Stimulated activated effector memory CD8-positive, alpha-beta T cell treated with anti-CD3 and anti-CD28 coated beads, Interleukin-12 subunit alpha, Interleukin-12 subunit beta, amount 100 ng/mL, for 72 hours (primary cell): ENCODE data around the gene CCL1.

Experiments used
- ATAC-seq: fragments of 150-1000 bp; cut with Tn5 transposase; 2 replicates; pipeline ENCODE4 v1.10.0; 2021
- DNase-seq, 2 donors: peaks; one replicate each; pipeline ENCODE4 v3.0.0; 2021 to 2022; ENCODE audit warnings: low spot score in 2 of 2
- H3K27ac Mint-ChIP-seq: one replicate; pipeline ENCODE4 v1.8.0; 2022; ENCODE audit warnings: mild to moderate bottlenecking, mixed read lengths
- H3K36me3 Mint-ChIP-seq: one replicate; pipeline ENCODE4 v1.8.0; 2022; ENCODE audit warnings: mild to moderate bottlenecking, mixed read lengths
- H3K4me1 Mint-ChIP-seq: one replicate; pipeline ENCODE4 v1.8.0; 2022; ENCODE audit warnings: mixed read lengths
- H3K4me3 Mint-ChIP-seq: one replicate; pipeline ENCODE4 v1.8.0; 2022; ENCODE audit warnings: mild to moderate bottlenecking, mixed read lengths
- H3K9me3 Mint-ChIP-seq: one replicate; pipeline ENCODE4 v1.8.0; 2022; ENCODE audit warnings: mixed read lengths

CCL1 gene

DNA sequence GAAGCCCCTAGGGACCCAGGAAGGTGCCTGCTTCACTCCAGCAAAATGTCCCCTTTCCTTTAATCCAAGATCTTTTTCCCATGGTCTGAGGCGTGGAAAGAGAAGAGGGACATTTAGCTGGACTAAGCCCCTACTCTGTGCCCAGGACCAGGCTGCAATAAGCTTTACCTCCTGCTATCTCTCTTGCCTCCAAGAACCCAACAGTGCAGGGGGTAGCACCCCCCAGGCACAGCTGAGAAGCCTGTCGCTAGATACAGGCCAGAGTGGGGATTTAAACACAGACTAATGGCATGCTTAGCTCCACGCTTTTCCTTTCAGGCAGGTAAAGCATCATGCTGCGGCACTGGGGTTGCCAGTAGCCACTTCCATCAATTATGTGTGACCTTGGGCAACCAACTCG lies 24.5 kb upstream of the CCL1 start:
- peak overlapping the region; percentile 61 for H3K27ac Mint-ChIP-seq
- peak overlapping the region; percentile 25 for H3K4me3 Mint-ChIP-seq
- H3K4me1 Mint-ChIP-seq, result peaks cover 45% of the 10 kb centered on the region
- DNase-seq (no peak), ATAC-seq (no peak)
- no peaks in the 10 kb centered on the region for H3K36me3 Mint-ChIP-seq
- H3K9me3 Mint-ChIP-seq, result no peaks in the 10 kb centered on the region

DNA sequence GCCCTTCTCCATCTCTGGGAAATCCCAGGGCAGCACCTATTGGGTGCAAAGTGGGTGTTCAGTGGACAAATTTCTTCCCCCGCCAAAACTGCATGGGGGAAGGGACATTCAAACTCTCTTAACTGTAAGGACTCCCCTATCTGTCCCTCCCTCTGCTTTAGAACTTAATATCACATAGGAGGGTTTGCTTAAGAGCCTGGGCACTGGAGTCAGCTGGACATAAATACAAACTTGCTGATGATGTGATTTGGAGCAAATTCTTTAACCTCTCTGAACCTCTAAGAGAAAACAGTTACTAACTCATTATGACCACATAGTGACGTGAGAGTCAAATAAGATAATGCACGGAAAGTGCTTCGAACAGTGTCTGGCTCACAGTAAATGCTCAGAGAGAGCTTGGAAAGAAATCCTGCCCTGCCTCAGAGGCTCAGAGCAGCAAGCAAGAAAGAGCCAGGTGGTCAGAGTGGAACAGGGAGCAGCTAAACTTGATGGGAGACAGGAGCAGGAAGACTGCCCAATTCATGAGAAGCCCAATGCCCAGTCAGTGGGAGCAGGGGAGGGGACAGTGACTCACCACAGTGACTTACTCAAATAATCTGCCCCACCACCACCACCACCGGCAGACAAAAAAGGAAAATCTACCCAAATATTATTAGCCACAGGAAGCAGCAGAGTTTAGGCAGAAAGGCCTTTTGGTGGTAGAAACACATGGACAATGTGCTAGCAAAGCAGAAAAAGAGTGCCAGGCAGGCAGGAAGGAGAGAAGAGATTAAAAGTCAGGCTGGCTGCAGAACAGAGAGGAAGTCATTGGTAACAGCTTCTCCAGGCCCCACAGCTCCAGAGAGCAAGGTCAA lies 23.9 kb upstream of the CCL1 start:
- H3K27ac Mint-ChIP-seq, result peak overlapping the region; percentile 61
- H3K4me1 Mint-ChIP-seq, result peaks cover 51% of the 10 kb centered on the region

DNA sequence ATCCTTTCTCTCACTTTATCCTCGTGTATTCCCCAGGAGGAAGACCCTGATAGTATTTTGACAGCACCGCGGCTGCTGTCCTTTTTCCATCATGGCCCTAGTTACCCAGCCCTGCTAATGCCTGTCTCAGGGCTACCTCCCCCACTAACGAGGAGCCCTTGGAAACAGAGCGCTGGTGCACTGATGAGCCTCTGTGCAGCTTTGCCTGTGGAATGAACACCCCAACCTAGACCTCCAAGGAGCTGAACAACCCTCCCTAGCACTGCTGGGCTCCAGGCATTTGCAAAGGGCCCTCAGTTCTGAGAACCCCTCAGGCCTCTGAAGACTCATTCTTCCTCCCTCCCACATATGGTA lies 23.3 kb upstream of the CCL1 start:
- Mint-ChIP-seq H3K4me1 (peaks cover 54% of the 10 kb centered on the region), H3K27ac (peak overlapping the region; percentile 61), H3K4me3 (peak overlapping the region; percentile 25), H3K9me3 (no peaks in the 10 kb centered on the region), H3K36me3 (no peaks in the 10 kb centered on the region)
- no peak for DNase-seq
- ATAC-seq, result peak; percentile 6

More for the DNA sequence above, 23.9 kb upstream of the CCL1 start:
- no peaks in the 10 kb centered on the region for H3K36me3 Mint-ChIP-seq
- peak overlapping the region; percentile 25 for H3K4me3 Mint-ChIP-seq
- H3K9me3 Mint-ChIP-seq, result no peaks in the 10 kb centered on the region
- ATAC-seq, result peak; percentile 34
- no peak for DNase-seq

DNA sequence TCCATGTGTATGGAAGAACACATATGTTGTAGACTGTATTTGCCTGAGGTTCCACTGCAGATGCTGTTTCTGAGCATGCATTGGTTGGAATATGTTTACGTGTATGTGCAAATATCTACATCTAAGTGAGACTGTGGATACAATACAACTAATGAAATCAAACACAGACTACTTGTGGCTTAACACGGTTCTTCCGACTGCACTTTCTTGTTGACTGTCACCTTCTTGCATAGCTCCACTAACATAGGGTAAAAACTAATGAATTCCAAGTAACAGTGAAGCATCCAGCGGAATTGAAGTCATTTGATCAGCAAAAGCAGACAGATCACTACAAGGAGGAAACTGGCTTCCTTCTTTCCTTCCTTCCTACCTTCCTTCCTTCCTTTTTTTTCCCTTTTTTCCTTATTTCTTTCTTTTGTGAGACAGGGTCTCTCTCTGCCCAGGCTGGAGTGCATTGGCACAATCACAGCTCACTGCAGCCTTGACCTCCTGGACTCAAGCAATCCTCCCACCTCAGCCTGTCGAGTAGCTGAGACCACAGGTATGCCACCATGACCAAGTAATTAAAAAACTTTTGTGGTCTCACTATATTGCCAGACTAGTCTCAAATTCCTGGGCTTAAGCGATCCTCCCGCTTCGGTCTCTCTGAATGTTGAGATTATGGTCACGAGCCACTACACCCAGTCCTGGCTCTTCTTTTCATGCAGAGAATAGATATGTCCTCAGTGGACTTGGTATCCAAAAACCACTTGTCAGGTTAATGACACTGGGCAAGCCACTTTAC lies 22.0 kb upstream of the CCL1 start:
- Mint-ChIP-seq H3K36me3 (no peaks in the 10 kb centered on the region), H3K4me1 (peaks cover 55% of the 10 kb centered on the region), H3K27ac (no peak overlapping the region), H3K4me3 (peak overlapping the region; percentile 28), H3K9me3 (no peaks in the 10 kb centered on the region)
- no peak for DNase-seq
- ATAC-seq, result peak; percentile 14

DNA sequence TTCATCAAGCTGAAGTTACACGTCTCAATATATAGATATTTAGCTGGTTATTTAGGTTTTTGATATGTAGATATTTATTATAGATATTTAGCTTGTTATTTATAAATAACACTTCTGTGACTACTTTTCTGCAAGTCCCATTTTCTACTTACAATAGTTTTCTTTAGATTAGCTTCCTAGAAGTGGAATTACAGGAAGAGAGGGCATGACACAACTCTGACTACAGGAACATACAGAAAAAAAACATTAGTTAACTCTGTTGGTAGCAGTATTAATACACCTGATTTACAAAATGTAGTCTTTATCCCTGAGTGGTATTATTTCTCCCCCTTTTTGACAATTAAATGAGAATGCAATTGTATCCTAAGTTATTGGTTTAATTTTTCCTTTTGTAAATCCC lies 21.2 kb upstream of the CCL1 start:
- H3K4me3 Mint-ChIP-seq, result no peak overlapping the region
- H3K27ac Mint-ChIP-seq, result no peak overlapping the region
- DNase-seq (no peak), ATAC-seq (no peak)
- H3K9me3 Mint-ChIP-seq, result no peaks in the 10 kb centered on the region
- no peaks in the 10 kb centered on the region for H3K36me3 Mint-ChIP-seq
- peaks cover 59% of the 10 kb centered on the region for H3K4me1 Mint-ChIP-seq

DNA sequence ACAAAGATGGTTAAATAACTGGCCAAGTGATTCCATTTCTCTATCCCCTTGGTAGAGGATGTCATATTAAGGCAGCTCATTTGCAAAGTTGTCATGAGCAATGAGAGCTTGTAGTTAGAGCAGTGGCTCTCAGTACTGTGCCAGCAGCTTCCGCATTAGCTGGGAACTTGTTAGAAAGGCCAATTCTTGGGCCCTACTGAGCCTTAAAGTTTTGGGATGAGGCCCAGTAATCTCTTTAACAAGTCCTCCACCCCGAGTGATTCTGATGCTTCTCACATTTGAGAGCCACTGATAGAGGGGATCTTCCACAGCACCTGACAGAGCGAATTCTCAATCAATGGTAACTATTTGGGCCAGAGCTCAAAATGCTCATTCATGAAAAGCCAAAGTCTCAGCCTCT lies 20.2 kb upstream of the CCL1 start:
- Mint-ChIP-seq H3K9me3 (no peaks in the 10 kb centered on the region), H3K4me3 (peak overlapping the region; percentile 44), H3K27ac (peak overlapping the region; percentile 88), H3K4me1 (peaks cover 54% of the 10 kb centered on the region), H3K36me3 (no peaks in the 10 kb centered on the region)
- no peak for ATAC-seq
- DNase-seq, result no peak

DNA sequence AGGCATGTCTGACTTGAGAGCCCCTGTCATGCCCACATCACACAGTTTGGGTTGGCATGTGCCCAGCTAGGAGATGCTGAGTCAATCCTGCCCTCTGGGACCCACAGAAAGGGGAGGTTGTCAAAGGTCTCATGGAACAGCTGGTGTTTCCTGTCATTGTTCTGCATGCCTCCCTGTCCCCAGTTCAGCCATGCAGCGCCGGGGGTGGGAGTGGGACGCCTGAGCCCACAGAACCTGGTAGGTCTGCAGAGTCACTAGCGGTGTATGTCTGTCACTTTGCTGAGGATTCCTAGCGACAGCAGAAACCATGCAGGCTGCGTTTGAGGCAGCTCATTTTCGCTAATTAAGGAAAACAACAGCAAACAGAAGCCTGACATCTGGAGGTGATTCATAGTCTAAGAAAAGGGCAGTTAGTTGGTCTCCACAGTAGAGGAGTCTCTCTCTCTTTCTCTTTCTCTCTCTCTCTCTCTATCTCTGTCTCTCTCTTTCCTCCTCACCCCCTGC lies 19.6 kb upstream of the CCL1 start:
- Mint-ChIP-seq H3K4me1 (peaks cover 54% of the 10 kb centered on the region), H3K4me3 (peak overlapping the region; percentile 44)

DNA sequence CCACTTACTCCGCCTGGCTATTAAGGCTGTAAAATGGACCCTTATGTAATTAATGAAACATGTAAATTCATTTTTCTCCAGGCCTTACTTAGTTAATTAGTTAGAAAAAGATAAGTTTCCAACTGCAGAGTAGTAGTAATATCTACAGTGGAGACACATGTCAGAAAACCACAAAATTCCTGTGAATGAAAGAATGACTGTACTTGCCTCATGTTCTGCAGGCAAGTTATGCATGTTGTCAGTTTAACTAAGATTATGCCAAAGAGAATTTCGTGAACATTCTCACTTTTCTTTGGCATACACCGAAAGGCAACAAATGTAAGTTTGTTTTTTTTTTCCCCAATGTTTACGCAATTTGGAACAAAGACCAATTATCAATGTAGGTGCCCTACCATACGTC lies 16.8 kb upstream of the CCL1 start:
- Mint-ChIP-seq H3K27ac (no peak overlapping the region), H3K9me3 (no peaks in the 10 kb centered on the region), H3K4me3 (peak overlapping the region; percentile 3), H3K36me3 (no peaks in the 10 kb centered on the region), H3K4me1 (peaks cover 31% of the 10 kb centered on the region)
- ATAC-seq (peak; percentile 47), DNase-seq (no peak)

More for the DNA sequence above, 19.6 kb upstream of the CCL1 start:
- Mint-ChIP-seq H3K27ac (peak overlapping the region; percentile 88), H3K36me3 (no peaks in the 10 kb centered on the region), H3K9me3 (no peaks in the 10 kb centered on the region)
- DNase-seq, result peak; percentile 25 to 80
- peak; percentile 69 for ATAC-seq

DNA sequence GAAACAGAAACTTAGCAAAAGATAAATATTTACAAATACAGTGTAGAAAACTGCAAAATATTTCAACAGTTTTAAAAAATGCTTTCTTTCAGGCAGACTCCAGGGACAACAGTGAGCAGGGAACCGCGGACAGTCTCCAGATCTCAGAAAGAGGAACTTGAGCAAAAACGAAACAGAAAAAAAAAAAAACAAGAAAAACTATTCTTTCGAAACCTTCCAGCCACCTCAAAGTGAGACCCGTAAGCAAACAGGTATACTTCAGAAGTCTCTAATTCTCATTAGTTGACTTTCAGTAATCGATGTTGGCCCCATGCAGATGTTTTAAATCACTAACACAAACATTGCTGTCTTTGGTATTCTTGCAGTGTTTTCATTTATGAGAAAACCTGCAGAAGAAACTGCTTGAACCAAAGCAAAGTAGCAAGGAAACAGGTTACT lies 15.7 kb upstream of the CCL1 start:
- ATAC-seq (peak; percentile 51), DNase-seq (no peak)
- peak overlapping the region; percentile 25 for H3K4me3 Mint-ChIP-seq
- H3K4me1 Mint-ChIP-seq, result peaks cover 29% of the 10 kb centered on the region
- H3K36me3 Mint-ChIP-seq, result no peaks in the 10 kb centered on the region
- peak overlapping the region; percentile 23 for H3K27ac Mint-ChIP-seq
- no peaks in the 10 kb centered on the region for H3K9me3 Mint-ChIP-seq

DNA sequence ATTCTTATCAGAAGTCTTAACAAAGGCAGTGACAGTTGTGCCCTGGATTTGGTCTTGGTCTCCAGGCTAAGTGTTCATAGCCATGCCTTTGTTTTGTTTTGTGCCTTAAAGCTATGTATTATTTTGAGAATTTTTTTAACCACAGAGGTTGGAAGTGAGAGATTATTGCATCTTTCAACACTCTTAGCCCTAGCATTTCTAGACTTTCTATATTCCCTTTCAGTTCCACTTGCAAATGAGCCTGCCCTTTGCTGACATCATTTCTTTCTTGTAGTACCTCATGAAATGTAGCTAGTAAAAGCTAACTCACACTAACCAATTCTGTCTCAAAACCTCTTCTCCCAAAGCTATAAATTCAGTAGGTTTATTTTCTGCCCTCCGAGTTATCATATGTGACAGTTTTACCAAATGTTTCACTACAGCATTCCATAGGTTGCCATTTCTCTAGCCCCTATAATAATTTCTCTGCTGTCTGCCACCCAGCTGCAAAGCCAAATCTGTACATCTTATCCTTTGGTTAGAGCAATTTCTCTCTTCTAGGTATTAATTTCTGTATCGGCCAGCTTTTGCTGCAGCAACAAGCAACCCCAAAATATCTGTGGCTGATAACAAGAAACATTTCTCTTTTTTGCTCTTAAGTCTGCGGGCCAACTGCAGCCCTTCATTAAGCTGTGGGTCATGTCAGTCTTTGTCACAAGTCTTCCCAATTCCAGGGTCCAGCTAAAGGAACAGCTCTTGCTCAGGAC lies 14.2 kb upstream of the CCL1 start:
- peak; percentile 52 for ATAC-seq
- H3K4me3 Mint-ChIP-seq, result no peak overlapping the region
- H3K9me3 Mint-ChIP-seq, result no peaks in the 10 kb centered on the region
- peaks cover 16% of the 10 kb centered on the region for H3K4me1 Mint-ChIP-seq
- no peak overlapping the region for H3K27ac Mint-ChIP-seq
- no peaks in the 10 kb centered on the region for H3K36me3 Mint-ChIP-seq
- no peak for DNase-seq

DNA sequence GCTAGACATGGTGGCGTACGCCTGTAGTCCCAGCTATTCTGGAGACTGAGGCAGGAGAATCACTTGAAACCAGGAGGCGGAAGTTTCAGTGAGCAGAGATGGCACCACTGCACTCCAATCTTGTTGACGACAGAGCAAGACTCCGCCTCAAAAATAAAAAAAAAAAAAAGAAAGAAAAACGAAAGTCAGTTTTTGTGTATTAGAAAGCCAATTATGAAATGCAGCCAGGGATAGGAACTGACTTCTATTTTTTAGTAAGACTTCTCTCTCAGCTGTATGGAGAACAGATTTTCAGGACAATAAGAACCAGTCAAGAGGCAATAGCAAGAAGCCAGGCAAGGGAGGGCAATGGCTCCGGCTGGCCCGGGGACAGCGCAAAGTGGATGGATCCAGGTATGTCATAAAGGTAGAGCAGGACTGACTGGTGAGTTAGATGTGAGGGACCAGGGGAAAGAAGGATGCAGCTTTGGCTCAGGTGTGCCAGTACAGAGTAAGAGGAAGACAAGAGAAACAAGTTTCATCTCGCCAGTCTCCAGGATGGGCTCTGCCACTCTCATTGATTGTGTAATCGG lies 12.5 kb upstream of the CCL1 start:
- no peak for ATAC-seq
- Mint-ChIP-seq H3K9me3 (no peaks in the 10 kb centered on the region), H3K4me3 (no peak overlapping the region), H3K36me3 (no peaks in the 10 kb centered on the region), H3K27ac (no peak overlapping the region), H3K4me1 (peaks cover 20% of the 10 kb centered on the region)
- no peak for DNase-seq

DNA sequence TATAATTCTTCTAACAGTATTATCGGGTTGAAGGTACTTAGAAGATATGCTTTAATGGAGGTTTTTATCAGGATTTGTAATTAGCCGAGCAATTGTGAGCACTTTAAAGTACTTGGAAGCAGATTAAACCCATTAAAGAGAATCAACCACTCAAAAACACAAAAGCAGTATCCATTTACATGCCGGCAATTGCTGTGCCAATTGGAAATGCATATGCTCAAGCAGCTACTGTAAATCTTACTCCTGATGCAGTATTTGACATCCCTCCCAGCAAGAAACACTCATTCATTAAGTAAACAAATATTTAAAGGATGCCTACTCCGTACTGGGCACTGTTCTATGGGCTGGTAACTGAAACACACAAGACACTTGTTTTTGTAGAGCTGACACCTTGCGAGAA lies 11.4 kb upstream of the CCL1 start:
- H3K9me3 Mint-ChIP-seq, result no peaks in the 10 kb centered on the region
- H3K4me3 Mint-ChIP-seq, result no peak overlapping the region
- DNase-seq, result no peak
- no peak for ATAC-seq
- H3K36me3 Mint-ChIP-seq, result no peaks in the 10 kb centered on the region
- peaks cover 15% of the 10 kb centered on the region for H3K4me1 Mint-ChIP-seq
- no peak overlapping the region for H3K27ac Mint-ChIP-seq

DNA sequence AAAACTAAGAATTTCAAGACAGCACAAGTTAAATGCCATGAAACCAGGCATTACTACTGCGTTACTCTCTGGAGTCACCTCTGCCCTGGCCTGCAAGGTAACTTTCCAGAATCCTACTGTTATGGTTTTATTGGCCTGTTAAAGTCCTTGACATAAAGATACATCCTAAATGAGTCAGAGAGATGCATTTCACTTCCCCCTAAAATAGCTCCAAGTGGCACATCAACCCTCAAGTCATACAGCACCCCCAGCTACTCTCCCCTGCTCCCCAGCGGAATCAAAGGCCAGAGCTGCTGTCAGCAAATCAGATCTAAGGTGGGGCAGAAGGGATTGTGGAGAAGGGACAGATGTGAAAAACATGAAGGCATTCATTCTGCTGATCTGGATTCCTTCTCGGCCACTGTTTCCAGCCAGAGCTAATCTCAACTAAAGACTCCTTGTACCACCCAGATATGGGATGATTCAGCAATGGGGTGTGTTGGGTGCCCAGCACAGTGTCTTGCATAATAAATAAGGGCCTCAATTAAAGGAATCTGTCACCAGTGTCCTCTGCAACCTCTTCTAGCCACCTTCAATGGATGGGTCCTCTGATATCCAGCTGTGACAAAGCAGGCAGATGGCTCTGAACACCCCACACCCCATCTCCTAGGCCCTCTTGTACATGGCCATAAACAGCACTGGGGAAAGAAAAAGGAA lies 8.5 kb upstream of the CCL1 start:
- Mint-ChIP-seq H3K4me3 (no peak overlapping the region), H3K4me1 (peaks cover 12% of the 10 kb centered on the region), H3K36me3 (no peaks in the 10 kb centered on the region), H3K9me3 (no peaks in the 10 kb centered on the region), H3K27ac (no peak overlapping the region)
- no peak for ATAC-seq
- DNase-seq, result no peak

DNA sequence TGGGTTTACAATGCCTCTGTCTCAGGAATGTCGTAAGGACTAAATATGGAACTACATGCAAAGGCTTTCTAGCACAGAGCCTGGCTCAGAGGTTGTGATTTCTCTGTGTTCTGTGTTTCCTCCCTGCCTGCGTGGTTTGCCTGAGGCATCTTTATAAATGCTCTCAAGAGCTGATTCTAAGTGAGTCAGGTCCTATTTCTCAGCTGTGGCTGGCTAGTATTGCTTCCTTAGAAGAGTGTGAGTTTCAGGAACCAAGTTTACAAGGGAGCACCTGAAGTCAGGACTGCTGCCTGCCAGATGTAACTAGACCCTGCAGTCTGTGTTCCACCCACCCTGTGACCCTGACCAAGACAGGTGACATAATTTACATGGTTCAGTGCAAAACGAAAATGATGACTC lies 8.0 kb upstream of the CCL1 start:
- Mint-ChIP-seq H3K27ac (no peak overlapping the region), H3K36me3 (no peaks in the 10 kb centered on the region), H3K4me1 (peaks cover 12% of the 10 kb centered on the region), H3K9me3 (no peaks in the 10 kb centered on the region), H3K4me3 (no peak overlapping the region)
- DNase-seq (no peak), ATAC-seq (peak; percentile 71)
